GM20431 (cell line): ENCODE data around the gene ITGB7.

Experiments used
- in situ Hi-C: fragments of 300-500 bp; cut with MseI, MboI; formaldehyde crosslinking; loops from one replicate; pipeline ENCODE4 v1.15.0; 2020; ENCODE audit warnings: low sequenced_read_pairs; ENCODE audit not compliant: unreplicated experiment

The ITGB7 gene

GRCh38 chr12:53200458-53201176, 6.4 kb downstream of the ITGB7 start:
- in situ Hi-C loops, result no loop called here

GRCh38 chr12:53200107-53200457, 7.0 kb downstream of the ITGB7 start:
- in situ Hi-C loops, result no loop called here

GRCh38 chr12:53199700-53200099, 7.4 kb downstream of the ITGB7 start:
- in situ Hi-C loops, result no loop called here

GRCh38 chr12:53198486-53199110, 8.5 kb downstream of the ITGB7 start:
- in situ Hi-C loops, result no loop called here

- in situ Hi-C loops, result no loop called here
Measured at GRCh38 chr12:53197011-53197640, 9.9 kb downstream of the ITGB7 start.

- in situ Hi-C loops, result no loop called here
Measured at GRCh38 chr12:53196486-53196885, 10.6 kb downstream of the ITGB7 start.

DNA sequence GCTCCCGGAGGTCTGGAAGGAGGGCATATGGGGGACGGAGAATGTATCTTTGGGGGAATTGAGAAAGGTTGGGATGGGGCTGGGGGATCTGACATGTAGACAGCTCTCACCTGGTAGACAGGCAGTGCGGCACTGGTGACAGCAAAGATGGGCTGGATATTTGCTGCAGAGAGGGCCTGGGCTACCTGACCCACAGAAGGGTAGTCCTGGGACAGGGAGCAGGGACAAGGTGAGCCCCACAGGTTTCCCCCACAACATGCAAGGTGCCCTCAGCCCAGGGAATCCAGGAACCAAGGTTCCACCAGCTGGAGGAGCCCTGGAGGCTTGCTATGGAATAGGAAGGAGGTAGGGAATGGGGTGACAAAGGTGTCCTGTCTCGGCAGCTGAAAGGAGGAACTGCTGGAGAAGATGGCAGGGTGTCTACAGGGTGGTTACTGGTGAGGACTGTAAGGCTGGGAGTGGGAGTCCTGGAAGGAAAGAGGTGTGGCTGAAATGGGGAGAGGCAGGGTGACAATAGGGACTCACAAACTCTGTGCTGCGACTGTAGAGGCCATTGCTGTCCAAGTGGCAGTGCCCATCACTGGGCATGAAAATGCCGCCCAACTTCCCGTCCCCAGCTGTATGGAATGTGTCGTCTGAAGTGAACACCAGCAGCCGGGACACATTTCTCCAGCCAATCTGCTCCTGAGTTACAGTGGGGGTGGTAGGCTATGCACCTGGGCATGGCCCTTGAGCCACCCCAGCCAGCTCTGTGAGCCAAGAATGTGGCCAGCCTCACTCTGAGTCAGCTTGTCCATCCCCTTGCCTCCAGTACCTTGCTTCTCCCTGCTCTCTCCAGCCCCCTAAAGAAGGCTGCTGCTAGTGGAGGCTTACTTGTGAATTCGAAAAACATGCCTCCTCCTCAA, 11.3 kb downstream of the ITGB7 start:
- in situ Hi-C loops, result no loop called here

- in situ Hi-C loops, result no loop called here
Measured at GRCh38 chr12:53194973-53195372, 12.1 kb downstream of the ITGB7 start.

DNA sequence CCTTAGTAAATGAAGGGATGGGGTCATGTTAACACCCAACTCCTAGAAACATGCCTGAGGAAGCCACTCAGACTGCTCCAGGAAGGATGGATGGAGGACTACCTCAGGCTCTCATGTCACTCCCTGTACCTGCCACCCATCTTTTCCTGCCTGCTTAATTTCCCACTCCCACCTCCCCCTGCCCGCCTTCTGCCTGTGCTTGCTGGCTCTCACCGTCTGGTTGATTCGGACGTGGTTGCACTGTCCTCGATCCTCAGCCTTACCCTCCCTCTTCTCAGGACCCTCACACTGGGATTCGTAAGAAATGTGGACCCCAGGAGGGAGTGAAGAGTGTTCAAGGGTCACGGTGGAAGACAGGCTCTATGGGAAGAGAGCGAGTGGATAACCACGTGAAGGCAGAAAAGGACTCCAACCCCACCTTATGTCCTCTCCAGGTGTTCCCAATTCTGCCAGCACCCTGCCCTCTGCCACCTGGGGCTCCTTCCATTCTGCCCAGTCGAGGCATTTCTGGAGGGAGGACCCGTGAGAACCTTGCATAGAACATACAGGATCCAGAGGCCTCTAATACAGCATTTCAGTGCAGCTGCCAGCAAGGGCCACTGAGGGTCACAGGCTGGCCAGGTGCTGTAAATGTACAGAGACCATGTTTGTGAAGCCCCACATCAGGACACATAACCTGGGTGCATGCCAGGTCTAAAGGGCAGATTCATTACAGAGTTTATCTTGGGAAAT, 12.9 kb downstream of the ITGB7 start:
- in situ Hi-C loops, result no loop called here

DNA sequence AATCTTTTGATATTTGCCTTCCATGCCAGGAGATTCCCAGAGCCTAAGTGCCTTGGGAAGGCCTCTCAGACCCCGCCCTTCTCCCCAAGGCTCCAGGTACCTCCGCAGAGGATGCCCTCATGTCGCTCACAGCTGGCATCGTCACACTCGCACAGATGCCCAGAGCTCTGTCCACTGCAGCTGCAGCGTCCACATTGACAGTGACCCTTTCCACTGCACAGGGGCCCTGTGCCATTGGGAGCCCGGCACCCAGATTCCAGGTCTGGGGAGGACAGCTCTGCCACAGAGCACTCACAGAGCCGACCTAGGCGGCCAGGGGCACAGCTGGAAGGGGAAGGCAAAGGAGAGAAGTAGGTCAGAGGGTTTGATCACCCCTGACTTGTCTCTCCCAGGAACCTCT, 14.0 kb downstream of the ITGB7 start:
- in situ Hi-C loops, result no loop called here

- in situ Hi-C loops, result no loop called here
Measured at GRCh38 chr12:53192531-53193021, 14.5 kb downstream of the ITGB7 start.

- in situ Hi-C loops, result no loop called here
Measured at GRCh38 chr12:53191885-53192530, 15.0 kb downstream of the ITGB7 start.

GRCh38 chr12:53191096-53191884, 15.8 kb downstream of the ITGB7 start:
- in situ Hi-C loops, result no loop called here

- in situ Hi-C loops, result no loop called here
Measured at GRCh38 chr12:53190108-53190729, 16.8 kb downstream of the ITGB7 start.

DNA sequence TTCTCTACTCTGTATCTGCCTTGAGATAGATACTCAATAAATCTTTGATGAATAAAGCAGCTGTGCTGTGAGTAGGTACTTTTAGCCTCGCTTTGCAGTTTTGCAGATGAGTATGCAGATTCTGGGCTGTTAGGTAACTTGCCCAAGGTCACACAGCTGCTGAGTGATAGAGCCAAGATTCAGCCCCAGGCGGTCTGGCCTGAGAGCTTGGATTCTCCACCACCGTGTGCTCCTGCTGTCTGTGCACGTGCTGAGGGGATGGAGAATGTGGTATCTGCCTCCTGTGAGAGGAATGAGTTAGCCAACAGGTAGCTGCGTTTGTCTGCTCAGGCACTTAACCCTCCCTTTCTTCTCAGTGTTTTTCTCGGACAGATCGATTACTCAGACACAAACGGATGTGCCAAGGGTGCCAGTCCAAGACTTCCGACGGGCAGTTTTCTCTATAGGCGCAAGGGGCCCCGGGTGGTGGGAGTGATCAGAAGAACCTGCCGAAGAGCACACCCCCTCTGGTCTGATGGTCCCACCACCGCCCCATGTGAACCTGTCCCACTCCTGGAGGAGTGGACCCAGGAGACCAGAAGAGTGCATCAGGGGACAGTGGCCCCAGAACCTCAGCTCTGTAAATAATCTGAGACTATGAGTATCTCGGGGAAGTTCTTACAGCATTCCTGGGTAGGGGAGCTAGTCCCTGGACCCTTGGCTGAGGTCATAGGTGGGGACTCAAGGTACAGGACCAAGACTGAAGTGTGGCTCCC, 19.7 kb downstream of the ITGB7 start:
- in situ Hi-C loops, result no loop called here

GRCh38 chr12:53186745-53187144, 20.3 kb downstream of the ITGB7 start:
- in situ Hi-C loops, result no loop called here

DNA sequence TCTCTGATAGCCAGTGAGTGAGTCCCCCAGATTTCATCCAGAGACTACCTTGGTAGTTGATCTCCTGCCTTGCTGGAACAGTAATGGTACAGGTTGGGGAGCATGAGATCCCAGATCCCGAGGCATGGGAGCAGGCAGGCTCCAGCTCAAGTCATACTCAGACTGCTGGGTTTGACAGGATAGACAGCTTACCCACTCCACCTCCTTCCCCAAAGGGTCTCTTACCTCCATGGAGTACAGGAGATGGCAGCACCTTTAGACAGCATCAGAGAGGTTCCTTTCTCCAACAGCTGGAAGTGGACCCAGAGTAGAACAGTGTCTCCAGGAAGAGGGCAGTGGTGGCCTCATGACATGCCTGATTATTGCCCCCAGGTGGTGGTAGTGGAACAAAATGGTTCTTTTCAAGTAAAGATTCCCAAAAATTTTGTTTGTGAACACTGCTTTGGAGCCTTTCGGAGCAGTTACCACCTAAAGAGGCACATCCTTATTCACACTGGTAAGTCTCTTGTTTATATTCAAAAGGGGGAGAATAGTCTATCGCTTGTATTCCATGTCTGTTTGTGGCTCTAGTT, 21.4 kb downstream of the ITGB7 start:
- in situ Hi-C loops, result no loop called here
